NCI-H2196 treated with DMSO at 0.1 percent for 48 hours (cell line): Measurements from ENCODE around the gene MPZL1.
"Not testable (repeated sequence)": the region's sequence is repeated elsewhere in the genome, so short reads cannot be mapped to it uniquely, and the experiment has no call there.

Experiments used
- DNase-seq: peaks from one replicate; lab custom pipeline; 2025; ENCODE audit not compliant: unreplicated experiment; lab: John Stamatoyannopoulos, UW

The MPZL1 gene

DNA sequence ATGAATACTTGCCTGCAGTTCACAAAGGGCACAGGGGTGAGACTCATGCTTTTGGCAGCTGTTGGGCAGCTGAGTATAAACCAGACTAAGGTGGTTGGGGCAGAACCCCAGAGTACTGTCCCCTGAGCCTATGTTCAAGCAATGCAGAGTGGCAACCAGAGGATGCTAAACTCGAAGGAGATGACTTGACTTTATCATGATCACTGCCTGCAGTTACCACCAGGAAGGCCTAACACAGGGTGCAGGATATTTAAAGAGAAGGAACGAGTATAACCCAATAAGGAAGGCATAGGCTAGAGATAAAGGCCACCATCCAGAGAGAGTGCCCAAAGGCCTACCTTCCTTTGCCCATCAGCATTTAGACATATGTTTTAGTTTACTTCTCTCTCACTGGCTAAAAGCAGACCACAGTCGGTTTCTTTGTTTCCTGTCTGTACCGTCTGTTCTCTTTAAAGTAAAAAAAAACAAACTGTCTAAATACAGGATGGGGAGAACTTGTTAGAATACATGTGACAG, 83.3 kb downstream of the MPZL1 start:
- no peak for DNase-seq

DNA sequence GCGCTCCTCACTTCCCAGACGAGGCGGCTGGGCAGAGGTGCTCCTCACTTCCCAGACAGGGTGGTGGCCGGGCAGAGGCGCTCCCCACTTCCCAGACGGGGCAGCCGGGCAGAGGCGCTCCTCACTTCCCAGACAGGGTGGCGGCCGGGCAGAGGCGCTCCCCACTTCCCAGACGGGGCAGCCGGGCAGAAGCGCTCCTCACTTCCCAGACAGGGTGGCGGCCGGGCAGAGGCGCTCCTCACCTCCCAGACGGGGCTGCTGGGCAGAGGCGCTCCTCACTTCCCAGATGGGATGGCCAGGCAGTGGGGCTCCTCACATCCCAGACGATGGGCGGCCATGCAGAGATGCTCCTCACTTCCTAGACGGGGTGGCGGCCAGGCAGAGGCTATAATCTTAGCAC, 84.5 kb downstream of the MPZL1 start:
- not testable (repeated sequence) for DNase-seq

DNA sequence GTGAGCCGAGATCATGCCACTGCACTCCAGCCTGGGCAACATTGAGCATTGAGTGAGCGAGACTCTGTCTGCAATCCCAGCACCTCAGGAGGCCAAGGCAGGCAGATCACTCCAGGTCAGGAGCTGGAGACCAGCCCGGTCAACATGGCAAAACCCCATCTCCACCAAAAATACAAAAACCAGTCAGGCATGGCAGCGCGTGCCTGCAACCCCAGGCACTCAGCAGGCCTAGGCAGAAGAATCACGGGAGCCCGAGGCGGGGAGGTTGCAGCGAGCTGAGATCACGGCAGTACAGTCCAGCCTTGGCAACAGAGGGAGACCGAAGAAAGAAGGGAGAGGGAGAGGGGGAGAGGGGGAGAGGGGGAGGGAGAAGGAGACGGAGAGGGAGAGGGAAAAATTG, 84.9 kb downstream of the MPZL1 start:
- DNase-seq = not testable (repeated sequence)

DNA sequence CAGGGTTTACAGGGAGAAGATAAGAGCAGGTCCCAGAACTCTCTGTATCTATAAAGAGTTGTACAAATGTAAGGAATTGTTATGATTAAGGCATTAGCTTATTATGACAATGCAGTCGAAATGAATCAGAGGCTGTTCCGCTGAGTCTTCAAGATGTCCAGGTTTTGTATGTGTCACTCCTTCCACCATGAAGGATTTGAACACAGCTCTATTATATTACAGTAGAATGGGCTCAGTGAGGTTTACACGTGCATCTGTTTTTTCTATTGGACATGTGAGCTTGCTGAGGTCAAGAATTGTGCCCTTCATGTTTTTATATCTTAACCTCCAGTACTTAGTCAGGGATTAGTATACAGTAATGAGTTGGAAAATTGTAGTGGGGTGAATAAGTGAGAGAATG, 86.3 kb downstream of the MPZL1 start:
- no peak for DNase-seq

DNA sequence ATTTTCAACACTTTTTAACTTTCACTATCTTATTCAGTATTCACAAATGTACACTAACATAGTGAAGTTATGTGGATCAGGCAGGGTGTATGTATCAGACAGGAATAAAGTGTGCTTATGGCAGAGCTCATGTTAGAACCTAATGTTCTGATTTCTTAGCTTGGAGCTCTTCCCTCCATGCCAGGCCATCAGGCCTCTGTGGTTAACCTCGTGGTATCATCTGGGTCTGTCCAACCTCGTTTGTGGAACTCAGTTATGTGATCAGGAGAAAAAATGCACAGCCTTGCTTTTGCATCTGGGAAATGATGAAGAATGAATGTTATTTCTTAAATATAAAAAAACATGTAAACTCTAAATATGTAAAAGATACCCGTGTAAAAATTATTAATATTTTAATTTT, 86.9 kb downstream of the MPZL1 start:
- no peak for DNase-seq

DNA sequence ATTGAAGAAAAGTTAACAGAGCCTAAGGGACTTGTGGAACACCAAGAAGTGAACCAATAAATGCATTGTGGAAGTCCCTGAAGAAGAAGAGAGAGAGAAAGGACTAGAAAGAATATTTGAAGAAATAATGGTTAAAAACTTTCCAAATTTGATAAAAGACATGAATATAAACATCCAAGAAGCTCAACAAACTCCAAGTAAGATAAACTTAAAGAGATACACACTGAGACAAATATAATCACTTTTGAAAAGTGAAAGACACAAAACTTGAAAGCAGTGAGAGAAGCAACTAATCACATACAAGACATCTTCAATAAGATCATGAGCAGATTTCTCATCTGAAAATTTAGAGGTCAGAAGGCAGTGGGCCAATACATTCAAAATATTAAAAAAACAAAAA, 91.2 kb downstream of the MPZL1 start:
- no peak for DNase-seq

DNA sequence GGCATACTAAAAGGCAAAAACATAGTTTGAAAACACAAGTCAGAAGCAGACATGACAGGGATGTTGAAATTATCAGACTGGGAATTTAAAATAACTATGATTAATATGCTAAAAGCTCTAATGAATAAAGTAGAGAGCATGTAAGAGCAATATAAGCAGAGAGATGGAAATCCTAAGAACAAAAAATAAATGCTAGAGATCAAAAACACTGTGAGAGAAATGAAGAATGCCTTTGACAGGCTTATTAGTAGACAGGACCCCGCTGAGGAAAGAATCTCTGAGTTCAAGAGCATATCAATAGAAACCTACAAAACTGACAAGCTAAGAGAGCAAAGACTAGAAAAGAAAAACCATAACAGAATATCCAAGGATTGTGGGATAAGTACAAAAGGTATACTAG, 93.9 kb downstream of the MPZL1 start:
- DNase-seq = no peak

DNA sequence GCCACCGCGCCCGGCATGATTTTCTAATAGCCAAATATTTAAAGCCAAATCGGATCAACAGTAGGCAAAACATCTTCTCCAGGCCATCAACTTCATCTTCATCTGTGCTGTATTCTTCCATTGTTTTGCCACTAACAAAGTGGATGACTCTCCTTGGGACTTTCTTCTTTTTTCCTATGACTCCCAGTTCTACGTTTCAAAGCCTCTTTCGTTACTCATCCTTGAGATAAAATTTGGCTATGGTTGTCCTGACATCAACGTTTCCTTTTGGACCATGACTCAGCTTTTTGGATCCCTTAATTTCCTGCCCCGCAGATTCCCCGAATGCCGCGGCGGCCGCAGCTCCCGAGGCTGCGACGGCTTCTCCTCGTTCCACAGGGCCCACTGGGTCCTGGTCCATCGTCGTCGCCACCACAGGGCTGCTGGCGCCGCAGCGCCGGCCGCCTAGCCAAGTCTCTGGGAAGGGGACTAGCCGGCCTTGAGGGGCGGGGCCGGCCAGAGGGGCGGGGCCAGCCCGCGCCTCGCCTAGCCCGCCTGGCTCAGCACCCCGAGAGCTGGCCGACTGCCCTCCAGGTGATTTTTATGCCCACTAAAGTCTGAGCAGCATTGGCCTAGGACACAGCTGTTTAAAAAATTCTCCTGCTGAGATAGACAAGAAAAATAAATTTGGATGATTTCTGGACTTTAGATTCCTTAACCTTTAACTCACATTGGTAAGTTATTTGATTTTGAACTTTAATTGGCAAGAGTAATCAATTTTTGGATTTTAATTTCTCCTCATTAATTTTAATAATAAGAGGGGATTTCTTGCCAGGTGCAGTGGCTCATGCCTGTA, 98.3 kb downstream of the MPZL1 start:
- peak; percentile 42 for DNase-seq

DNA sequence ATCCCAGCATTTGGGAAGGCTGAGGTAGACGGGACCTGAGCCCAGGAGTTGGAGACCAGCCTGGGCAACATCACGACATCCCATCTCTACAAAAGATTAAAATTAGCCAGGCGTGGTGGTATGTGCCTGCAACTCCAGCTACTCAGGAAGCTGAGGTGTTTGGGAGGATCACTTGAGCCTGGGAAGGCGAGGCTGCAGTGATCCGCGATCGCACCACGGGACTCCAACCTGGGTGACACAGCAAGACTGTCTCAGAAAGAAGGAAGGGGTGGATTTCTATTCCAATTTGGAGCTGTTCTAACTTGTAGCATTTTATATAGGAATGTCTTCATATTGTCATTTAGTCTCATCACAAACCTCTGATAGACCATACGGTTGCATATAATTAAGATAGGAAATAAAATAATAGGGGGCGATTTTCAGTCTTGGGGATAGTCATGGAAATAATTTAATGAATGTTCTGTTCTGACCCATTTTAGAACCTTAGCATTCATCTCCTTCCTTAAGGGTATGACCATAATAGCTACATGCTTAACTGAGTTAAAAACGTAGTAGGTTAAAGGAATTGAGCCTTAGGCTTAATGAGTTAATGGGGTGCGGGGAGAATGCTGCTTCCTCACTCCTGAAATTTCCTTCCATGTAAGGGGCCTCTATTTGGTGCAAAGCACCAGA, 99.0 kb downstream of the MPZL1 start:
- no peak for DNase-seq

DNA sequence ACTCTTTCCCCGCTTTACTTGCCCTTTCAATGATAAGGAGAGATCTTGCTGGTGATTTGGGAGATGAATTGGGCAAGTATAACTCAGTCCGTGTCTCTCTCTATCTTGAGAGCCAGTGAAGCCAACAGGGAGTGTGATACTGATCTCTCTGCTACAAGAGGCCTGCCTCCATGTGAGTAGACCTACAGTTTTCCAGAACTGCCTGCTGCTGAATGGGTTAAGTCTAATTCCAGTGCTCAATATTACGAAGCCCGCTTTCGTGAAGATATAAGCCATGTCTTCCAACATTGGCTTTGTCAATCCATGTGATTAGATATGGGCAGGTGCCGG, 99.5 kb downstream of the MPZL1 start:
- DNase-seq = no peak

DNA sequence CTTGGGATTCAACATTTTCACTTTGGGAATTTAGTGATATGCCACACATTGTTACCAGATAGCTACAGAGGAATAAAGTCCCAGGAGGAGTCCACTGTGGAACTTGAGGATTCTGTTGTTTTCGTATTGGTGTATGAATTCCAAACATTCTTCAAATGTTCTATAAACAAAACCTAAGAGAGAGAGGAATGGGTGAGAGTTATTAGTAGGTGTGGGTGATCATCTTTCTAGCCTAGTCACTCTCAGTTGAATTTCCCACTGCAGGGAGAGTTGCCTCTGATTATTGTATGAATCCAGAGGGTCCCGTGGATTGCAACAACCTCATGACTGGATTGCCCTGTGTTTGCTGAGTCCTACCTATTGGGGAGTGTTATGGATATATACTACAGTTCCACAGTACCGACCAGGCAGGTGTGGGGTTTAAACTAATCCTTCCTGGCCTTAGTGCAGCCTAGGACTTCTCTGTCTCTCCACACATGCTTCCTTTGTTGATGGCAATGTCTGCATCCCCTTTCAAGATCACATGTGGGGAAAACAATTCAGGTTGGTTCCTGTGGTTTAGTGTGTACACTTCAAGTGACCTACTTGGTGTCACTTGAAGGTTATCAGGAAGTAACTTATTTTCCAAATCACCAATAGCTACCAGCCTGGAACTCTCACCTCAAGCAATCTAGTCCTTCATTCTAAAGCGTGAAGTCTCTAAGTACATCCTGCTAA, 100.3 kb downstream of the MPZL1 start:
- no peak for DNase-seq

DNA sequence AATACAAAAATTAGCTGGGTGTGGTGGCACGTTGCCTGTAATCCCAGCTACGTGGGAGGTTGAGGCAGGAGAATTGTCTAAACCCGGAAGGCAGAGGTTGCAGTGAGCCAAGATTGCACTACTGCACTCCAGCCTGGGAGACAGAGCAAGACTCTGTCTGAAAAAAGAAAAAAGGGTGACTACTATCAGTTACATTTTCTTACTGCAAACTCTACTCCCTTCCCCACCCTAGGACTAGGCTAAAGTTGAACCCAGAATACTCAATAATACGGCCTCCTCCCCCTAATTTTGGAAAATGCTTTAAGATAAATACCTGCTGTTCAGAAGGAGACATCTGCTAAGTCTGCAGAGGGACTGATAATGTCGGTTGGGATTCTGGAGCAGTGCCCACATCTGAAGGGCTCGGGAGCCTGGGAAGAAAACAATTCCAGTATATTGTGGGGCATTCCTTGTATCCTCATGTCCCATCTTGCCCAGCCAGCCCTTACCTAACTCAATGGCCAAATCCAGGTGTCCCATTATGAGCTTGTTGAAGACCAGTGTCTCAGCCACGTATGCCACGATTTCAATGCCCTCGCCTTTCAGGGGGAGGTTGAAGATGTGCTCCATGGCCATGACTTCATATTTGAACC, 102.5 kb downstream of the MPZL1 start:
- no peak for DNase-seq

DNA sequence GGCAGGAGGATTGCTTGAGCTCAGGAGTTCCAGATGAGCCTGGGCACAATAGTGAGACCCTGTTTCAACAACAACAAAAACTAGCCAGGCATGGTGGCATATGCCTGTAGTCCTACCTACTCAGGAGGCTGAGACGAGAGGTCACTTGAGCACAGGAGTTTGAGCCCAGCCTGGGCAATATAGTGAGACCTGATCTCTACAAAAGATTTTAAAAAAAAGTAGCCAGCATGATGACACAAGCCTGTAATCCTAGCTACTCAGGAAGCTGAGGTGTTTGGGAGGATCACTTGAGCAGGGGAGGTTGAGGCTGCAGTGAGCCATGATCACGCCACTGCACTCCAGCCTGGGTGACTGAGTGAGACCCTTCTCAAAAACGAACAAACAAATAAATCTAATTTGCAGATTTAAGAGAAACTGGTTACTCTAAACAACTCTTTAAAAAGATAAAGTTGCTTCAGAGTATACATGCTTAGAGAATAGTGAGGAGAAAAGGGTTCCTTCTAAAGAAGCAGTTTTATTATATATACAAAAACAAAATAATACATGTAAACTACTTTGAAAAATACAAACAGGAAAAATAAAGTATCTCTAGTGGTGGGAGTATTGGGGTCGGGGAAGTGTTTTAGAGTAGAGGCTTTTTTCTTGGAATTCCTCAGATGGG, 103.8 kb downstream of the MPZL1 start:
- DNase-seq = no peak

DNA sequence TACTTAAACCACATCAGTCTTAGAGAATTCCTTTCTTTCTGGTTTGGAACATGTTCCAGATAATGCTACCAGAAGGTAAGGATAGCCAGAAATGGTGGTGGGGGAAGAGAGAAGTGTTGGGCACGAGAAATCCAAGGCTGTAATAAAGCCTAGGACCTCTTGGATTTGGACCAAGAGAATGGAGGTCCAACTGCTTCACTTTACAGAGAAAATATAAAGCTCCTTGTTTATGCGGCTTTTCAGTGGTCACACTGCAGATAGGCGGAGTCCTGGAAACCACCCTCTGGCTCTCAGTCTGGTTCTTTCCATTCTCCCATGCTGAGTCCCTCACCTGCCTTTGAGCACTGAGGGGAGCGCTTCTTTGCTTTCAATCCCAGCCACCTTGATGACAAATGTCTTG, 104.3 kb downstream of the MPZL1 start:
- DNase-seq = no peak

DNA sequence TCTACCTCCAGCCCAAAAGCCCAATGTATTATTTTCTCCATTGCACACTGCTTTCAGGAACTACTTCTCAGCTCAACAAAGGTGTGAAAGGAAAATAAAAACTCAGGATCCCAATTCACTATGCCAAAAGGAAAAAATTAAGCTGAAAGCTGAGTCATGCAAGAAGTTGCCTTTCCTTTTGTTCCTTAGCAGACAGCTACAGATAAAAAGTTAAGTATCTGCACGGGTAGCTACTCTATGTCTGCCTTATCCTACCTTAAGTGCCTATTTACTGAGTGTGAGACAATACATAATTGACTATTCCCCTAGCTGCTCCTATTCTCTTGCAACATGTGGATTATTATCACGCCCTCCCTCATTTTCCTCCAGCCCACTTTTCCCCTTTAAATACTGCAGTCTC, 108.1 kb downstream of the MPZL1 start:
- DNase-seq = no peak

DNA sequence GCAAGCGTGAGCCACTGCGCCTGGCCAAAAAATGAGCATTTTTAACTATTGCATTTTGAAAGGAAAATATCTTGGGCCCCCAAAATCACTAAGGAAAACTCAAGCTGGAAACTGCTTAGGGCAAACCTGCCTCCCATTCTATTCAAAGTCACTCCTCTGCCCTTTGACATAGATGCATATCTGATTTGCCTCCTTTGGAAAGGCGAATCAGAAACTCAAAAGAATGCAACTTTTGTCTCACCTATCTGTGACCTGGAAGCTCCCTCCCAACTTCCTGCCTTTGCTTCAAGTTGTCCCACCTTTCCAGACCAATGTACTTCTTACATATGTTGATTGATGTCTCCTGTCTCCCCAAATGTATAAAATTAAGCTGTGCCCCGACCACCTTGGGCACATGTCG, 108.9 kb downstream of the MPZL1 start:
- DNase-seq = not testable (repeated sequence)

DNA sequence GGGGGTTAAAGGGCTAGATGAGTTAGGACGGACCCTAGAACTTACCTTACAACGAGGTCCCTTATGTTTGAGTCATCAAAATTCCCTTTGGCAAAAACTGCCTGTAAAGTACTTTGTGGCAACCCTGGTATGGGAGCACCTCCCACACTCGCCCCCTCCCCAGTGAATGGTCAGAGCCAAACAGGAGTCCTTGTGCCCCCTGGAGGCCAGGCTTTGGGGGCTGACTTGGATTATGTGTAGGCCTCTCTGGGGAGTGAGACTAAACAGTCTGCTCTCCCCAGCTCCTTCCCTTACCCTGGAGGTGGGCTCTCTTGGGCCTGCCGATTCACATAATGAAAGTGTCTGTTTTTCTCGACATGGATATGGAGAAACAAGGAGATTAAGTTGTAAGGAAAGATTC, 110.9 kb downstream of the MPZL1 start:
- no peak for DNase-seq

DNA sequence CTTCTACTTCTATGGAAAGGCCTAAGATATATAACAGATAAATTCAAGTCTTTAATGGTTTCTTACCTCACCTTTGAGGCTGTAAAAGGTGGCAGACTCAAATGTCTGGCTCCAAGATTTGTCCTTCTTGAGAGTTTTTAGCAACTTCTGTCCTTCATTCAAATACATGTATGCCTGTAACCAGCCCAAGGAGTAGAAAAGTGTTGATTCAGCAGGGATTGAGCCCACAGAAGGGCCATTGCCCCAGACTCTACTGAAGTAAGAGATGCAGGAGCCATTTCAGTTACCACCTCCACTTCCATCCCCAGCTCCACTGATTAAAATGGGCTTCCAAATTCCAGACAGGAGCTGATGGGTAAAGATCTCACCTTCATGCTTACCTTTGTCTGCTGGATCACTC, 112.1 kb downstream of the MPZL1 start:
- no peak for DNase-seq

DNA sequence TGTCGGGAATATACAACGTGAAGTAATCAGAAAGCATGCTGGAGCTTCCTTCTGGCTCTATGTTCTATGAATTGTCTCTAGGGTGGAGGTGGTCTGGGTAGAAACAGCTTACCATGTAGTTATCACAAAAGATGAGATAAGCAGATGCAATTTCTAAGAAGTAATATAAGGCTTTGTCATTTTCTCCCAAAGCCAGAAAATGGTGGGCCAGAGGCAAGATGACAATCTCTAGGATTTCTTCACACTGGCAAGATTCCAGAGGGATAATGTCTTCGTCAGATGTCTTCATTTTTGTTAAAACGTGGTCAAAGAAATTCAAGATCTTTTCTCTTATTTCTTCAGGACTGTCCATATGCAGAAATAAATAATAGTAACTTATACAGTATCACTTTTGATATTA, 114.4 kb downstream of the MPZL1 start:
- DNase-seq = no peak

DNA sequence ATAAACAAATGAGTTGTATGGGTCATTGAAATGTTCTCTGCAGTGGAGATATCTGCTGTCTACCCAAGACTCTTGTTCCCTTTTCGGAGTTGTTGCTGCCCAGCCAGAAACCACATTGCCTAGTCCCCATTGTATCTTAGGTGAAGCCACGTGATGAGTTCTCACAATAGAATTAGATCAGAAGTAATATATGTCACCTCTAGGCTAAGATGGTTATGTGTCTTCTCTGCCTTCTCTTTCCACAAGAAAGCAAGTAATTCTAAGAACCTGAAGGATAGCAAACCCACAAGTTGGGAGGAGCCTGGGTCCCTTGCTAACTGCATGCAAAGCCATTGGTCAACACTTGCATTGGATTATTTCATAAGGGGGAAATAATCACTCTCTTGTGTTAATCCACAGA, 115.5 kb downstream of the MPZL1 start:
- DNase-seq = no peak

DNA sequence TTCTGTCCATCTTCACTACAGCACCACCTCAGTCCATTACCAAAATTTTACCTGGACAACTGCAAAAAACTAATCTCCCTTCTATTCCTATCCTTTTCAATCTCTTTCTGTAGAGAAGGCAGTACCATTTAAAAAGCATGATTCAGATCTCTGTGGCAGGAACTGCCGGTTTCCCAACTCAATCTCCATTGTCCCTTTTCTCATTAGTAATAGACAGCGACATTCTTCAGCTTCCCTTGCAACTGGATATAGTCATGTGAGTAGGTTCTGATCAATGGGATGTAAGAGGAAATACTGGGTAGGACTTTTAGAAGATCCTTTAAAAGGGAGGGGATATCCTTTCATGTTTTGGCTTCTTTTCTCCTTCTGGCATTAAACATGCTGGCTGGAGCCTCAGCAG, 117.2 kb downstream of the MPZL1 start:
- DNase-seq = no peak
